Activated CD8-positive, alpha-beta T cell treated with anti-CD3 and anti-CD28 coated beads for 36 hours (primary cell): ENCODE data around the gene RECQL5. TPM values are rescaled to one million over a fixed set of nuclear protein-coding genes. Genes with fewer than 3 reads are reported as not detected.

Experiments used
- ATAC-seq: fragments of 200-7000 bp; cut with Tn5 transposase; one replicate; pipeline ENCODE4 v1.10.0; 2021; ENCODE audit warnings: mild to moderate bottlenecking, moderate library complexity
- CTCF ChIA-PET: fragments of 350-600 bp; sonication (Branson Sonifier 250); formaldehyde crosslinking; loops from one replicate; lab custom pipeline; 2021; ENCODE audit warnings: antibody characterized with exemption; lab: Charles Lee
- POLR2A ChIA-PET: fragments of 350-600 bp; sonication (Branson Sonifier 250); formaldehyde crosslinking; loops from one replicate; lab custom pipeline; 2021; ENCODE audit warnings: antibody characterized with exemption; lab: Charles Lee
- DNase-seq: peaks from one replicate; pipeline ENCODE4 v3.0.0-alpha.2; 2020
- H3K27ac Mint-ChIP-seq: one replicate; pipeline ENCODE4 v1.8.0; 2021; ENCODE audit warnings: mild to moderate bottlenecking, mixed read lengths
- H3K27me3 Mint-ChIP-seq: one replicate; pipeline ENCODE4 v1.8.0; 2021; ENCODE audit warnings: mixed read lengths
- H3K36me3 Mint-ChIP-seq: one replicate; pipeline ENCODE4 v1.8.0; 2021; ENCODE audit warnings: low read depth, mixed read lengths
- H3K4me1 Mint-ChIP-seq: one replicate; pipeline ENCODE4 v1.8.0; 2021; ENCODE audit warnings: low read depth, mixed read lengths
- H3K4me3 Mint-ChIP-seq: one replicate; pipeline ENCODE4 v1.8.0; 2021; ENCODE audit warnings: mild to moderate bottlenecking, moderate library complexity, mixed read lengths
- H3K9me3 Mint-ChIP-seq: one replicate; pipeline ENCODE4 v1.8.0; 2021; ENCODE audit warnings: mixed read lengths
- CTCF ChIP-seq: fragments of 200-600 bp; IDR thresholded peaks from one replicate; pipeline ENCODE4 v1.8.0; 2022; ENCODE audit warnings: antibody characterized with exemption, mild to moderate bottlenecking
- intact Hi-C: fragments of 100-400 bp; cut with micrococcal nuclease; formaldehyde crosslinking; loops from one replicate; pipeline ENCODE4 v1.10.0; 2022
- total RNA-seq, 2 experiments: library from RNA; stranded (reverse); gene quantifications; one replicate each; pipeline ENCODE4 v1.2.3, GENCODE V29; 2021

The RECQL5 gene
- total RNA-seq, 2 experiments from 2014 or later, result 33.3 to 34.2 TPM

- DNase-seq, result no peak
- ChIA-PET POLR2A (interaction anchor here (0.6 to 1.6 kb wide), 2 partner anchors 17 to 29 kb away, joined by 3 to 5 read pairs; no protein-coding TSS in a partner anchor), CTCF (interaction anchor here (0.6 to 8.0 kb wide), 15 partner anchors 9 to 318 kb away, joined by 3 to 79 read pairs (median 4); partner anchors contain the start of gene SMIM5)
- intact Hi-C loops, result no loop called here
- H3K9me3 Mint-ChIP-seq, result no peaks in the 10 kb centered on the region
- no peak for TF ChIP-seq CTCF
- H3K4me1 Mint-ChIP-seq, result peaks cover 5% of the 10 kb centered on the region
- H3K27me3 Mint-ChIP-seq, result no peaks in the 10 kb centered on the region
- H3K4me3 Mint-ChIP-seq, result no peak overlapping the region
- no peak for ATAC-seq
- peaks cover 23% of the 10 kb centered on the region for H3K36me3 Mint-ChIP-seq
- H3K27ac Mint-ChIP-seq, result no peak overlapping the region
These were observed 12.8 kb downstream of the RECQL5 start for GRCh38 chr17:75654176-75654575.

GRCh38 chr17:75652934-75653549, 13.9 kb downstream of the RECQL5 start:
- Mint-ChIP-seq H3K4me3 (no peak overlapping the region), H3K9me3 (no peaks in the 10 kb centered on the region), H3K27me3 (no peaks in the 10 kb centered on the region), H3K36me3 (peaks cover 27% of the 10 kb centered on the region), H3K27ac (peak overlapping the region; percentile 61), H3K4me1 (peaks cover 5% of the 10 kb centered on the region)
- POLR2A ChIA-PET, result interaction anchor here (1.2 to 1.6 kb wide), 3 partner anchors 18 to 181 kb away, joined by 3 to 5 read pairs (median 3); no protein-coding TSS in a partner anchor
- intact Hi-C loops, result no loop called here
- CTCF ChIA-PET, result interaction anchor here (1.3 to 8.0 kb wide), 11 partner anchors 12 to 101 kb away, joined by 3 to 79 read pairs (median 5); partner anchors contain the start of genes RECQL5, SAP30BP and SMIM5
- DNase-seq, result peak; percentile 54
- peak; percentile 98 for ATAC-seq
- peak; percentile 73 for TF ChIP-seq CTCF

GRCh38 chr17:75652341-75652740, 14.6 kb downstream of the RECQL5 start:
- ChIA-PET POLR2A (interaction anchor here (1.2 kb wide), 2 partner anchors 36 to 181 kb away, joined by 3 read pairs; no protein-coding TSS in a partner anchor), CTCF (interaction anchor here (1.0 to 8.0 kb wide), 10 partner anchors 12 to 113 kb away, joined by 3 to 79 read pairs (median 5); partner anchors contain the start of genes GALK1, RECQL5, SAP30BP and SMIM5)
- no peak for TF ChIP-seq CTCF
- Mint-ChIP-seq H3K27me3 (no peaks in the 10 kb centered on the region), H3K36me3 (peaks cover 26% of the 10 kb centered on the region), H3K4me3 (no peak overlapping the region), H3K9me3 (no peaks in the 10 kb centered on the region), H3K27ac (no peak overlapping the region), H3K4me1 (peaks cover 5% of the 10 kb centered on the region)
- intact Hi-C loops, result no loop called here
- DNase-seq, result no peak
- ATAC-seq, result no peak

GRCh38 chr17:75650874-75651273, 16.1 kb downstream of the RECQL5 start:
- TF ChIP-seq CTCF, result no peak
- Mint-ChIP-seq H3K4me1 (peaks cover 8% of the 10 kb centered on the region), H3K9me3 (no peaks in the 10 kb centered on the region), H3K27me3 (no peaks in the 10 kb centered on the region), H3K27ac (no peak overlapping the region), H3K4me3 (no peak overlapping the region), H3K36me3 (peaks cover 21% of the 10 kb centered on the region)
- ChIA-PET POLR2A (interaction anchor here (0.9 kb wide), 1 partner anchor 9 kb away, joined by 3 read pairs; no protein-coding TSS in a partner anchor), CTCF (interaction anchor here (2.2 to 8.0 kb wide), 5 partner anchors 17 to 98 kb away, joined by 6 to 79 read pairs (median 18); partner anchors contain the start of gene SMIM5)
- intact Hi-C loops, result no loop called here
- ATAC-seq, result no peak
- DNase-seq, result no peak

- intact Hi-C loops, result no loop called here
- peaks cover 21% of the 10 kb centered on the region for H3K36me3 Mint-ChIP-seq
These were observed 17.3 kb downstream of the RECQL5 start for GRCh38 chr17:75649687-75650086.

More at GRCh38 chr17:75649687-75650086, 17.3 kb downstream of the RECQL5 start:
- no peak overlapping the region for H3K4me3 Mint-ChIP-seq
- no peaks in the 10 kb centered on the region for H3K9me3 Mint-ChIP-seq
- ChIA-PET POLR2A (interaction anchor here (0.8 to 0.9 kb wide), 2 partner anchors 13 to 14 kb away, joined by 3 to 5 read pairs; no protein-coding TSS in a partner anchor), CTCF (interaction anchor here (0.7 to 2.6 kb wide), 5 partner anchors 16 to 99 kb away, joined by 3 to 18 read pairs (median 6); partner anchors contain the start of gene SMIM5)
- ATAC-seq (no peak), DNase-seq (no peak)
- no peak overlapping the region for H3K27ac Mint-ChIP-seq
- no peak for TF ChIP-seq CTCF
- no peaks in the 10 kb centered on the region for H3K27me3 Mint-ChIP-seq
- H3K4me1 Mint-ChIP-seq, result peaks cover 9% of the 10 kb centered on the region
